ENCODE measurements around the gene MBOAT1.

DNA sequence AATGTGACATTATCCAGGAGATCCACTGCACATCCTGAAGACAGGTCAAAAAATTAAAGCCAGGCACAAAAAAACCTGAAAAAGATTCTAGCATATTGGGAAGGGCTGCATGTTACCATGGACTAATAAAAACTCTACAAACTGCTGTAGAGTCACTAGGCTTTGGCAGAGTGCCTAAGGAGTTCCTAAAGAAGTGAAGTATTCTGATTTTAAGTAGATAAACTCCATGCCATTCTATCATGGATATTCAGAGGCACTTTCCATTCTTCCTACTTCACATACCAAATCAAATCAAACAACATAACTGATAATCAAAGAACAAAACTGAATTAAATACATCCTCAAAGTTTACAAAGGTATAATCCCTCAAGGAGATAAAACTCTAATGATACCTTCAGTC lies 3.0 kb upstream of the MBOAT1 start:
- TF ChIP-seq, protein P1, sequence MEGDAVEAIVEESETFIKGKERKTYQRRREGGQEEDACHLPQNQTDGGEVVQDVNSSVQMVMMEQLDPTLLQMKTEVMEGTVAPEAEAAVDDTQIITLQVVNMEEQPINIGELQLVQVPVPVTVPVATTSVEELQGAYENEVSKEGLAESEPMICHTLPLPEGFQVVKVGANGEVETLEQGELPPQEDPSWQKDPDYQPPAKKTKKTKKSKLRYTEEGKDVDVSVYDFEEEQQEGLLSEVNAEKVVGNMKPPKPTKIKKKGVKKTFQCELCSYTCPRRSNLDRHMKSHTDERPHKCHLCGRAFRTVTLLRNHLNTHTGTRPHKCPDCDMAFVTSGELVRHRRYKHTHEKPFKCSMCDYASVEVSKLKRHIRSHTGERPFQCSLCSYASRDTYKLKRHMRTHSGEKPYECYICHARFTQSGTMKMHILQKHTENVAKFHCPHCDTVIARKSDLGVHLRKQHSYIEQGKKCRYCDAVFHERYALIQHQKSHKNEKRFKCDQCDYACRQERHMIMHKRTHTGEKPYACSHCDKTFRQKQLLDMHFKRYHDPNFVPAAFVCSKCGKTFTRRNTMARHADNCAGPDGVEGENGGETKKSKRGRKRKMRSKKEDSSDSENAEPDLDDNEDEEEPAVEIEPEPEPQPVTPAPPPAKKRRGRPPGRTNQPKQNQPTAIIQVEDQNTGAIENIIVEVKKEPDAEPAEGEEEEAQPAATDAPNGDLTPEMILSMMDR (IDR thresholded peaks at IDR 0.05): no peak
- TF ChIP-seq EP300 (IDR thresholded peaks at IDR 0.05): no peak
